Measurements from ENCODE around the gene GPR161. TPM values are rescaled to one million over a fixed set of nuclear protein-coding genes. Genes with fewer than 3 reads are reported as not detected.

GPR161 gene
- total RNA-seq, 1 donor from 2014 or later: 40.9 TPM

DNA sequence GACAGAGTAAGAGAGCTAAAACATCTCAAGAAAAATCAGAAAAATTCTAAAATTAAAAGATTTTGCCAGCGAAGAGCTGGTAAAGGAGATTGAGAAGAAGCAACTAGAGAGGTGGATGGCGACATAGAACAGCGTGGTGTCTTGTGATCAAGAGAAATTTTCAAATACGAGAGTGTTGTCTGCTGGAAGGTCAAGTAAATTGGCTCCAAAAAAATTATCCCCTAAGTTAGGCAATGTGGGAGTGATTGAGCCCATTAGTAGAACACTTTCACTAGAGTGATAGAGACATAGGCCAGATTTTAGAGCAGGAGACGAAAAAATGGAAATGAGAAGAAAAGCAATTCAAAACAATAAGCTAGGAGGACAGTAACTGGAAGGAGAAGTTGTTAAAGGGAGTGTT is 105.5 kb downstream of the GPR161 start:
- no peak overlapping the region for H3K4me3 Mint-ChIP-seq (ENCODE audit: unreplicated experiment)
- H3K36me3 Mint-ChIP-seq (ENCODE audit: low read depth, unreplicated experiment): no peaks in the 10 kb centered on the region
- H3K9me3 Mint-ChIP-seq (ENCODE audit: unreplicated experiment): no peaks in the 10 kb centered on the region
- peaks cover 5% of the 10 kb centered on the region for H3K4me1 Mint-ChIP-seq (ENCODE audit: unreplicated experiment)
- no peak for DNase-seq (ENCODE audit: low spot score)
- peaks cover 2% of the 10 kb centered on the region for H3K27me3 Mint-ChIP-seq (ENCODE audit: unreplicated experiment)
- no peak overlapping the region for H3K27ac Mint-ChIP-seq (ENCODE audit: unreplicated experiment)
- no peak for TF ChIP-seq CTCF (IDR thresholded peaks at IDR 0.05; ENCODE audit: unreplicated experiment)

Other genes starting within 250 kb of the GPR161 start
- 0.31 TPM for gene ADCY10, start 222.8 kb downstream of the GPR161 start, total RNA-seq (ENCODE audit: unreplicated experiment)
- 21.0 TPM for gene DCAF6, start 200.2 kb downstream of the GPR161 start, total RNA-seq (ENCODE audit: unreplicated experiment)
- gene MPC2, start 199.9 kb downstream of the GPR161 start, total RNA-seq (ENCODE audit: unreplicated experiment): 33.7 TPM
- 34.2 TPM for gene TIPRL, start 42.0 kb upstream of the GPR161 start, total RNA-seq (ENCODE audit: unreplicated experiment)
- gene SFT2D2, start 89.1 kb upstream of the GPR161 start, total RNA-seq (ENCODE audit: unreplicated experiment): 36.8 TPM
- 1.1 TPM for gene TBX19, start 143.9 kb upstream of the GPR161 start, total RNA-seq (ENCODE audit: unreplicated experiment)

Measured in endothelial cell (in vitro differentiated cells).